ENCODE data around the gene EPHA10.

GRCh38 chr1:37718901-37719571 is 45.9 kb downstream of the EPHA10 start:
- TF ChIP-seq CTCF (IDR thresholded peaks at IDR 0.05) (no peak), POLR2A (IDR thresholded peaks at IDR 0.05) (no peak)

Data from esophagus squamous epithelium (tissue), 4 donors.